CD4-positive, alpha-beta T cell (primary cell): ENCODE results near the gene TBCB. TPM values are rescaled to one million over a fixed set of nuclear protein-coding genes. Genes with fewer than 3 reads are reported as not detected.

Source experiments
- ATAC-seq: fragments of 200-7000 bp; cut with Tn5 transposase; one replicate; pipeline ENCODE4 v1.10.0; 2022; ENCODE audit warnings: mild to moderate bottlenecking; ENCODE audit not compliant: poor library complexity
- CTCF ChIA-PET: fragments of 350-600 bp; sonication (Branson Sonifier 250); formaldehyde crosslinking; loops from one replicate; lab custom pipeline; 2021; ENCODE audit warnings: antibody characterized with exemption, inconsistent platforms; lab: Charles Lee
- POLR2A ChIA-PET: fragments of 350-600 bp; sonication (Branson Sonifier 250); formaldehyde crosslinking; loops from one replicate; lab custom pipeline; 2021; ENCODE audit warnings: antibody characterized with exemption, inconsistent platforms; lab: Charles Lee
- DNase-seq, 14 experiments: peaks; one replicate each; pipeline ENCODE4 v3.0.0-alpha.2; 2013 to 2020; ENCODE audit warnings: mixed read lengths in 2 of 14
- H3K27ac ChIP-seq, 2 donors: one replicate each; pipeline versions ENCODE4 v1.5.1 to v1.7.0; 2013; ENCODE audit warnings: low read length in 2 of 2, low read depth in 1 of 2, mild to moderate bottlenecking in 1 of 2
- H3K27me3 ChIP-seq, 2 experiments: 1 replicate in 1 of 2; 2 replicates in 1 of 2; pipeline versions ENCODE4 v1.6.1 to v1.7.0; 2013; ENCODE audit warnings: low read length in 2 of 2, control low read depth in 1 of 2, mild to moderate bottlenecking in 1 of 2, moderate library complexity in 1 of 2; ENCODE audit not compliant: insufficient read depth in 2 of 2, control insufficient read depth in 1 of 2
- H3K36me3 ChIP-seq: one replicate; pipeline ENCODE4 v1.6.1; 2013; ENCODE audit warnings: low read length, control low read depth; ENCODE audit not compliant: insufficient read depth
- H3K4me1 ChIP-seq: one replicate; pipeline ENCODE4 v1.6.1; 2013; ENCODE audit warnings: low read length, control low read depth; ENCODE audit not compliant: insufficient read depth
- H3K4me3 ChIP-seq: one replicate; pipeline ENCODE4 v1.5.1; 2013; ENCODE audit warnings: mild to moderate bottlenecking, low read length, moderate library complexity
- H3K9me3 ChIP-seq, 2 experiments: 1 replicate in 1 of 2; 2 replicates in 1 of 2; pipeline versions ENCODE4 v1.6.1 to v1.7.0; 2013; ENCODE audit warnings: low read length in 2 of 2, mild to moderate bottlenecking in 2 of 2, control low read depth in 1 of 2, moderate library complexity in 1 of 2; ENCODE audit not compliant: control insufficient read depth in 1 of 2, insufficient read depth in 1 of 2
- H3K27ac Mint-ChIP-seq: one replicate; pipeline ENCODE4 v1.8.0; 2020; ENCODE audit warnings: mixed read lengths
- H3K27me3 Mint-ChIP-seq: one replicate; pipeline ENCODE4 v1.8.0; 2021; ENCODE audit warnings: mixed read lengths
- H3K36me3 Mint-ChIP-seq: one replicate; pipeline ENCODE4 v1.8.0; 2021; ENCODE audit warnings: low read depth, mixed read lengths
- H3K4me1 Mint-ChIP-seq: one replicate; pipeline ENCODE4 v1.8.0; 2021; ENCODE audit warnings: low read depth, mixed read lengths
- H3K4me3 Mint-ChIP-seq: one replicate; pipeline ENCODE4 v1.8.0; 2020; ENCODE audit warnings: mild to moderate bottlenecking, mixed read lengths
- H3K9me3 Mint-ChIP-seq: one replicate; pipeline ENCODE4 v1.8.0; 2020; ENCODE audit warnings: mixed read lengths
- CTCF ChIP-seq: fragments of 200-600 bp; IDR thresholded peaks from one replicate; pipeline ENCODE4 v1.8.0; 2022; ENCODE audit warnings: antibody characterized with exemption, mild to moderate bottlenecking
- intact Hi-C, 2 experiments: fragments of 100-400 bp; cut with DNase I in 1 of 2; cut with micrococcal nuclease in 1 of 2; formaldehyde crosslinking; loops; one replicate each; pipeline versions ENCODE4 v1.15.1 to v1.9.0; 2023 to 2025; cut with DNase I, micrococcal nuclease
- total RNA-seq, 174 experiments: library from RNA in 2 of 174; stranded (reverse) in 2 of 174; gene quantifications; one replicate each; pipeline ENCODE4 v1.2.3 and lab custom pipeline; 2021 to 2026

TBCB gene
- total RNA-seq, 2 experiments from 2014 or later = 67.5 to 68.0 TPM

- peak within 1 kb of the TSS; percentile 94 for H3K27ac Mint-ChIP-seq
- TF ChIP-seq CTCF = no peak
- H3K4me3 Mint-ChIP-seq = peak within 1 kb of the TSS; percentile 94
- intact Hi-C loops = loop anchor here (1.0 to 10.0 kb wide), 13 partner anchors 12 to 1792 kb away; partner anchors contain the start of genes ALKBH6 (in 1 of the 2), CAPNS1 (in 1 of the 2), IGFLR1 (in 1 of the 2) and LIN37 (in 1 of the 2)
- Histone ChIP-seq H3K36me3 (peaks cover 42% of the 10 kb centered on the region), H3K27me3 (no peaks in the 10 kb centered on the region), H3K27ac (peak within 1 kb of the TSS; percentile 87 to 92), H3K4me1 (peaks cover 40% of the 10 kb centered on the region), H3K9me3 (no peaks in the 10 kb centered on the region), H3K4me3 (peak within 1 kb of the TSS; percentile 97)
- ATAC-seq (peak; percentile 86), DNase-seq (peak; percentile 96 to 100 (median 99))
- POLR2A ChIA-PET = interaction anchor here (0.6 to 3.4 kb wide), 26 partner anchors 9 to 1934 kb away, joined by 3 to 51 read pairs (median 4); partner anchors contain the start of genes ALKBH6, APLP1, CAPNS1 and IGFLR1
- no peaks in the 10 kb centered on the region for H3K27me3 Mint-ChIP-seq
- CTCF ChIA-PET = interaction anchor here (0.5 to 5.1 kb wide), 5 partner anchors 13 to 739 kb away, joined by 3 to 29 read pairs (median 3); partner anchors contain the start of genes ZNF146 and ZNF565
- H3K4me1 Mint-ChIP-seq = peaks cover 42% of the 10 kb centered on the region
- peaks cover 65% of the 10 kb centered on the region for H3K36me3 Mint-ChIP-seq
- H3K9me3 Mint-ChIP-seq = no peaks in the 10 kb centered on the region
These were observed 381 bp upstream of the TBCB start, which contains the start of gene POLR2I for GRCh38 chr19:36114721-36115452. TSS of gene POLR2I (minus strand) at chr19:36114875. CDS start at chr19:36114856, 19 bp downstream.

- no peaks in the 10 kb centered on the region for H3K9me3 ChIP-seq
- DNase-seq (no peak), ATAC-seq (no peak)
- peaks cover 45% of the 10 kb centered on the region for H3K4me1 Mint-ChIP-seq
- H3K36me3 ChIP-seq = peaks cover 51% of the 10 kb centered on the region
- no peaks in the 10 kb centered on the region for H3K9me3 Mint-ChIP-seq
- H3K27me3 ChIP-seq = no peaks in the 10 kb centered on the region
- H3K27ac Mint-ChIP-seq = peak overlapping the region; percentile 94
- peak overlapping the region; percentile 87 to 92 for H3K27ac ChIP-seq
- no peak for TF ChIP-seq CTCF
- intact Hi-C loops = loop anchor here (5.0 to 10.0 kb wide), 6 partner anchors 371 to 1791 kb away; partner anchors contain the start of genes IGFLR1 (in 1 of the 2), LIN37 (in 1 of the 2), PSENEN (in 1 of the 2) and SIPA1L3 (in 1 of the 2)
- ChIA-PET POLR2A (interaction anchor here (0.9 to 3.4 kb wide), 6 partner anchors 11 to 213 kb away, joined by 3 to 51 read pairs (median 14); partner anchors contain the start of genes CAPNS1 and THAP8), CTCF (interaction anchor here (5.1 kb wide), 1 partner anchor 12 kb away, joined by 29 read pairs; no protein-coding TSS in a partner anchor)
- H3K4me1 ChIP-seq = peaks cover 40% of the 10 kb centered on the region
- no peaks in the 10 kb centered on the region for H3K27me3 Mint-ChIP-seq
- peaks cover 74% of the 10 kb centered on the region for H3K36me3 Mint-ChIP-seq
- peak overlapping the region; percentile 94 for H3K4me3 Mint-ChIP-seq
- peak overlapping the region; percentile 97 for H3K4me3 ChIP-seq
These were observed 1.0 kb downstream of the TBCB start for GRCh38 chr19:36116344-36116637.

GRCh38 chr19:36120092-36120983, 5.1 kb downstream of the TBCB start:
- Mint-ChIP-seq H3K9me3 (no peaks in the 10 kb centered on the region), H3K27me3 (no peaks in the 10 kb centered on the region), H3K4me3 (peak overlapping the region; percentile 17), H3K36me3 (peaks cover 75% of the 10 kb centered on the region), H3K27ac (no peak overlapping the region), H3K4me1 (peaks cover 24% of the 10 kb centered on the region)
- CTCF ChIA-PET = no interaction called here
- Histone ChIP-seq H3K4me3 (no peak overlapping the region), H3K27ac (no peak overlapping the region), H3K27me3 (no peaks in the 10 kb centered on the region), H3K4me1 (peaks cover 19% of the 10 kb centered on the region), H3K36me3 (peaks cover 67% of the 10 kb centered on the region), H3K9me3 (no peaks in the 10 kb centered on the region)
- no peak for ATAC-seq
- no peak for DNase-seq
- no peak for TF ChIP-seq CTCF
- POLR2A ChIA-PET = no interaction called here
- intact Hi-C loops = loop anchor here in 1 of 2 experiments (10.0 kb wide), 1 partner anchor 404 kb away; the partner anchor contains the start of gene ZNF260
